PC-9 (cell line): ENCODE results near the gene FGF19. TPM values are rescaled to one million over a fixed set of nuclear protein-coding genes. Genes with fewer than 3 reads are reported as not detected.
A peak's percentile ranks its signal among the peaks of the same experiment; 100 is the strongest.

Source experiments
- BruUV-seq: library from RNA; stranded (reverse); fragments of 400-500 nt; replicated peaks from 2 replicates; lab custom pipeline; 2021; lab: Mats Ljungman, UMichigan
- CTCF ChIA-PET: fragments of 300-600 bp; sonication (Branson Sonifier 250); formaldehyde crosslinking; loops from one replicate; lab custom pipeline; 2022; ENCODE audit warnings: antibody characterized with exemption; lab: Charles Lee
- POLR2A ChIA-PET: fragments of 300-600 bp; sonication (Branson Sonifier 250); formaldehyde crosslinking; loops from one replicate; lab custom pipeline; 2022; ENCODE audit warnings: antibody characterized with exemption; ENCODE audit not compliant: unreplicated experiment; lab: Charles Lee
- DNase-seq, 2 experiments: peaks; one replicate each; pipeline versions ENCODE4 v3.0.0 to v3.0.0-alpha.2; 2015 to 2022; ENCODE audit warnings: mixed read lengths in 1 of 2
- H2AFZ ChIP-seq: fragments of 200-600 bp; sonication (generic); 2 replicates; pipeline ENCODE4 v1.8.1; 2017; ENCODE audit warnings: antibody characterized with exemption
- H3F3A ChIP-seq: fragments of 200-600 bp; sonication (generic); 2 replicates; pipeline ENCODE4 v1.8.1; 2017; ENCODE audit warnings: antibody characterized with exemption, mild to moderate bottlenecking, low read depth; ENCODE audit not compliant: insufficient read depth
- H3K27ac ChIP-seq: fragments of 200-600 bp; sonication (generic); 2 replicates; pipeline ENCODE4 v1.6.1; 2016; ENCODE audit warnings: mixed run types
- H3K27me3 ChIP-seq: fragments of 200-600 bp; sonication (generic); 2 replicates; pipeline ENCODE4 v1.6.1; 2016; ENCODE audit warnings: low read depth, mixed run types; ENCODE audit not compliant: insufficient read depth
- H3K36me3 ChIP-seq: fragments of 200-600 bp; sonication (generic); 2 replicates; pipeline ENCODE4 v1.6.1; 2016; ENCODE audit warnings: low read depth, mixed run types
- H3K4me1 ChIP-seq: fragments of 200-600 bp; sonication (generic); replicated peaks from 2 replicates; pipeline ENCODE4 v1.6.1; 2016; ENCODE audit warnings: mixed run types; ENCODE audit not compliant: insufficient read depth
- H3K4me2 ChIP-seq: fragments of 200-600 bp; sonication (generic); 2 replicates; pipeline ENCODE4 v1.6.1; 2017; ENCODE audit warnings: mixed run types
- H3K4me3 ChIP-seq: fragments of 200-600 bp; sonication (generic); 2 replicates; pipeline ENCODE4 v1.6.1; 2016; ENCODE audit warnings: mixed run types
- H3K79me2 ChIP-seq: fragments of 200-600 bp; sonication (generic); 2 replicates; pipeline ENCODE4 v1.6.1; 2017; ENCODE audit warnings: low read depth, mixed run types
- H3K9me2 ChIP-seq: fragments of 200-600 bp; sonication (generic); 2 replicates; pipeline ENCODE4 v1.8.1; 2017; ENCODE audit warnings: mild to moderate bottlenecking; ENCODE audit not compliant: insufficient read depth
- H3K9me3 ChIP-seq: fragments of 200-600 bp; sonication (generic); 2 replicates; pipeline ENCODE4 v1.8.1; 2016; ENCODE audit warnings: low read depth; ENCODE audit not compliant: insufficient read depth
- H4K20me1 ChIP-seq: fragments of 200-600 bp; sonication (generic); 2 replicates; pipeline ENCODE4 v1.8.1; 2017; ENCODE audit not compliant: insufficient read depth
- CTCF ChIP-seq: fragments of 200-600 bp; sonication (generic); conservative IDR thresholded peaks from 2 replicates; pipeline ENCODE4 v1.6.1; 2017; ENCODE audit warnings: mixed run types, antibody characterized with exemption, mild to moderate bottlenecking, moderate library complexity
- EZH2 ChIP-seq: fragments of 200-600 bp; sonication (generic); IDR thresholded peaks from 2 replicates; pipeline ENCODE4 v1.8.0; 2017; ENCODE audit warnings: antibody characterized with exemption, low read depth
- intact Hi-C: fragments of 100-400 bp; cut with micrococcal nuclease; formaldehyde crosslinking; loops from one replicate; pipeline ENCODE4 v1.10.0; 2022; ENCODE audit not compliant: unreplicated experiment
- total RNA-seq: library from RNA; stranded (reverse); gene quantifications from 2 replicates; pipeline ENCODE4 v1.2.3, GENCODE V29; 2021

FGF19 gene
- total RNA-seq, 1 experiment from 2014 or later = 2.0 TPM

- intact Hi-C loops = loop anchor here (5.0 kb wide), 1 partner anchor 60 kb away; no protein-coding TSS in a partner anchor
- ChIA-PET CTCF (no interaction called here), POLR2A (no interaction called here)
- Histone ChIP-seq H4K20me1 (no peaks in the 10 kb centered on the region), H3K27ac (no peak overlapping the region), H3K4me3 (no peak overlapping the region), H2AFZ (no peak overlapping the region), H3K9me3 (no peaks in the 10 kb centered on the region), H3K9me2 (no peaks in the 10 kb centered on the region), H3K79me2 (no peaks in the 10 kb centered on the region), H3K4me2 (no peak overlapping the region), H3K27me3 (no peaks in the 10 kb centered on the region), H3K36me3 (no peaks in the 10 kb centered on the region), H3F3A (no peaks in the 10 kb centered on the region), H3K4me1 (no peaks in the 10 kb centered on the region)
- no TSS peak for BruUV-seq
- no peak for DNase-seq
- no peak for TF ChIP-seq CTCF
- no peak for TF ChIP-seq EZH2
These were observed 23.4 kb upstream of the FGF19 start for GRCh38 chr11:69727266-69727665.

GRCh38 chr11:69726481-69726880 lies 22.7 kb upstream of the FGF19 start:
- H3K4me3 ChIP-seq = no peak overlapping the region
- DNase-seq = no peak
- no peak for TF ChIP-seq CTCF
- no peak for TF ChIP-seq EZH2
- CTCF ChIA-PET = interaction anchor here (1.0 kb wide), 1 partner anchor 187 kb away, joined by 5 read pairs; no protein-coding TSS in a partner anchor
- H3F3A ChIP-seq = no peaks in the 10 kb centered on the region
- no peaks in the 10 kb centered on the region for H3K9me2 ChIP-seq
- no peaks in the 10 kb centered on the region for H3K4me1 ChIP-seq
- no peaks in the 10 kb centered on the region for H4K20me1 ChIP-seq
- intact Hi-C loops = loop anchor here (5.0 kb wide), 1 partner anchor 61 kb away; no protein-coding TSS in a partner anchor
- POLR2A ChIA-PET = interaction anchor here (0.6 kb wide), 1 partner anchor 1042 kb away, joined by 3 read pairs; the partner anchor contains the start of gene GAL
- no peaks in the 10 kb centered on the region for H3K27me3 ChIP-seq
- BruUV-seq = no TSS peak
- H3K79me2 ChIP-seq = no peaks in the 10 kb centered on the region
- H3K36me3 ChIP-seq = no peaks in the 10 kb centered on the region
- no peak overlapping the region for H2AFZ ChIP-seq
- no peak overlapping the region for H3K27ac ChIP-seq
- no peak overlapping the region for H3K4me2 ChIP-seq
- H3K9me3 ChIP-seq = no peaks in the 10 kb centered on the region

- Histone ChIP-seq H3K36me3 (no peaks in the 10 kb centered on the region), H3K27me3 (no peaks in the 10 kb centered on the region), H3K9me3 (no peaks in the 10 kb centered on the region), H3K9me2 (no peaks in the 10 kb centered on the region), H2AFZ (no peak overlapping the region), H3K27ac (no peak overlapping the region), H3K4me3 (no peak overlapping the region), H4K20me1 (no peaks in the 10 kb centered on the region), H3F3A (no peaks in the 10 kb centered on the region), H3K4me1 (no peaks in the 10 kb centered on the region), H3K79me2 (no peaks in the 10 kb centered on the region), H3K4me2 (no peak overlapping the region)
- POLR2A ChIA-PET = interaction anchor here (0.6 kb wide), 1 partner anchor 1042 kb away, joined by 3 read pairs; the partner anchor contains the start of gene GAL
- intact Hi-C loops = loop anchor here (5.0 kb wide), 1 partner anchor 61 kb away; no protein-coding TSS in a partner anchor
- no peak for TF ChIP-seq EZH2
- no peak for TF ChIP-seq CTCF
- BruUV-seq = no TSS peak
- DNase-seq = peak in 1 of 2 experiments; percentile 39
- CTCF ChIA-PET = interaction anchor here (1.0 kb wide), 1 partner anchor 188 kb away, joined by 5 read pairs; no protein-coding TSS in a partner anchor
These were observed 22.2 kb upstream of the FGF19 start for GRCh38 chr11:69726019-69726418.
